GM23338 (cell line): ENCODE data around the gene OPTN. TPM values are rescaled to one million over a fixed set of nuclear protein-coding genes. Genes with fewer than 3 reads are reported as not detected.

Experiments used
- ATAC-seq: fragments of 200-7000 bp; cut with Tn5 transposase; 3 replicates; pipeline ENCODE4 v1.9.1; 2020
- DNase-seq: peaks from one replicate; pipeline ENCODE4 v3.0.0-alpha.2; 2015; ENCODE audit warnings: low spot score
- H2AFZ ChIP-seq: fragments of 200-600 bp; sonication (generic); 2 replicates; pipeline ENCODE4 v1.8.0; 2016; ENCODE audit warnings: antibody characterized with exemption, mild to moderate bottlenecking, moderate library complexity
- H3F3A ChIP-seq: fragments of 200-600 bp; sonication (generic); replicated peaks from 2 replicates; pipeline ENCODE4 v1.8.0; 2017; ENCODE audit warnings: antibody characterized with exemption, mixed run types, low read depth
- H3K27ac ChIP-seq: fragments of 200-600 bp; sonication (generic); 2 replicates; pipeline ENCODE4 v1.6.1; 2016; ENCODE audit warnings: low read depth
- H3K27me3 ChIP-seq: fragments of 200-600 bp; sonication (generic); 2 replicates; pipeline ENCODE4 v1.8.0; 2016; ENCODE audit warnings: mild to moderate bottlenecking, mixed run types, moderate library complexity; ENCODE audit not compliant: insufficient read depth
- H3K36me3 ChIP-seq: fragments of 200-600 bp; sonication (generic); 2 replicates; pipeline ENCODE4 v1.8.0; 2016; ENCODE audit warnings: mild to moderate bottlenecking; ENCODE audit not compliant: insufficient read depth
- H3K4me1 ChIP-seq: fragments of 200-600 bp; sonication (generic); 2 replicates; pipeline ENCODE4 v1.8.0; 2016; ENCODE audit warnings: mild to moderate bottlenecking, moderate library complexity; ENCODE audit not compliant: insufficient read depth
- H3K4me2 ChIP-seq: fragments of 200-600 bp; sonication (generic); 2 replicates; pipeline ENCODE4 v1.7.1; 2017; ENCODE audit warnings: mixed run types
- H3K4me3 ChIP-seq: fragments of 200-600 bp; sonication (generic); 2 replicates; pipeline ENCODE4 v1.6.1; 2016; ENCODE audit warnings: mixed run types
- H3K79me2 ChIP-seq: fragments of 200-600 bp; sonication (generic); replicated peaks from 2 replicates; pipeline ENCODE4 v1.8.0; 2017; ENCODE audit warnings: mild to moderate bottlenecking; ENCODE audit not compliant: insufficient read depth
- H3K9me2 ChIP-seq: fragments of 200-600 bp; sonication (generic); 2 replicates; pipeline ENCODE4 v1.8.0; 2017; ENCODE audit not compliant: insufficient read depth
- H4K20me1 ChIP-seq: fragments of 200-600 bp; sonication (generic); replicated peaks from 2 replicates; pipeline ENCODE4 v1.8.0; 2017; ENCODE audit warnings: mild to moderate bottlenecking; ENCODE audit not compliant: insufficient read depth
- H3K27ac Mint-ChIP-seq: 2 replicates; pipeline ENCODE4 v1.8.0; 2020; ENCODE audit warnings: inconsistent platforms, mild to moderate bottlenecking, moderate library complexity, mixed read lengths
- H3K27me3 Mint-ChIP-seq: 3 replicates; pipeline ENCODE4 v1.8.0; 2022; ENCODE audit warnings: low read depth, mild to moderate bottlenecking, moderate library complexity, mixed read lengths, inconsistent platforms; ENCODE audit not compliant: insufficient read depth, poor library complexity
- H3K36me3 Mint-ChIP-seq: 3 replicates; pipeline ENCODE4 v1.8.0; 2021; ENCODE audit warnings: low read depth, mild to moderate bottlenecking, inconsistent platforms, moderate library complexity, mixed read lengths
- H3K4me1 Mint-ChIP-seq: 3 replicates; pipeline ENCODE4 v1.8.0; 2020; ENCODE audit warnings: mild to moderate bottlenecking, inconsistent platforms, mixed read lengths
- H3K4me3 Mint-ChIP-seq: 3 replicates; pipeline ENCODE4 v1.8.0; 2021; ENCODE audit warnings: moderate library complexity, mild to moderate bottlenecking, inconsistent platforms, mixed read lengths
- H3K9me3 Mint-ChIP-seq: 3 replicates; pipeline ENCODE4 v1.8.0; 2020; ENCODE audit warnings: moderate library complexity, mild to moderate bottlenecking, inconsistent platforms, mixed read lengths
- EZH2phosphoT487 ChIP-seq: fragments of 200-600 bp; sonication (generic); IDR thresholded peaks from one replicate; pipeline ENCODE4 v1.8.1; 2018; ENCODE audit warnings: antibody characterized with exemption; ENCODE audit not compliant: unreplicated experiment
- POLR2AphosphoS5 ChIP-seq: IDR thresholded peaks from 2 replicates; pipeline ENCODE4 v1.6.1; 2016; ENCODE audit warnings: antibody characterized with exemption, low read depth
- ZNF114 ChIP-seq: fragments of 250-450 bp; sonication (Bioruptor Pico); IDR thresholded peaks from 2 replicates; pipeline ENCODE4 v1.5.0; 2020; ENCODE audit warnings: mild to moderate bottlenecking, moderate library complexity
- polyA plus RNA-seq: library from polyadenylated mRNA; unstranded; fragments of >200 nt; fragmentation: Nextera tagmentation; extraction: Ambion mirVana; gene quantifications from 2 replicates; pipeline ENCODE4 v1.2.1, GENCODE V29; 2016
- total RNA-seq: library from RNA; depleted of rRNA; stranded (reverse); fragments of >200 nt; shearing (Covaris generic); gene quantifications from 2 replicates; pipeline ENCODE4 v1.2.3, GENCODE V29; 2014
- TF ChIP-seq, protein P1 (sequence below), 2 experiments: fragments of 200-600 bp in 1 of 2; sonication (generic) in 1 of 2; conservative IDR thresholded peaks; 2 replicates each; pipeline versions ENCODE4 v1.5.1 to v1.6.1; 2016 to 2017; ENCODE audit warnings: antibody characterized with exemption in 2 of 2, low read depth in 2 of 2, mild to moderate bottlenecking in 2 of 2, moderate library complexity in 1 of 2
- TF ChIP-seq, protein P2 (sequence below): IDR thresholded peaks from 2 replicates; pipeline ENCODE4 v1.6.1; 2016; ENCODE audit warnings: antibody characterized with exemption
- TF ChIP-seq, protein P3 (sequence below): fragments of 250-450 bp; sonication (Bioruptor Pico); IDR thresholded peaks from 2 replicates; pipeline ENCODE4 v1.5.0; 2020; ENCODE audit warnings: mild to moderate bottlenecking, moderate library complexity

OPTN gene
- total and polyA plus RNA-seq, 2 experiments from 2014 or later, result 6.0 to 13.0 TPM

DNA sequence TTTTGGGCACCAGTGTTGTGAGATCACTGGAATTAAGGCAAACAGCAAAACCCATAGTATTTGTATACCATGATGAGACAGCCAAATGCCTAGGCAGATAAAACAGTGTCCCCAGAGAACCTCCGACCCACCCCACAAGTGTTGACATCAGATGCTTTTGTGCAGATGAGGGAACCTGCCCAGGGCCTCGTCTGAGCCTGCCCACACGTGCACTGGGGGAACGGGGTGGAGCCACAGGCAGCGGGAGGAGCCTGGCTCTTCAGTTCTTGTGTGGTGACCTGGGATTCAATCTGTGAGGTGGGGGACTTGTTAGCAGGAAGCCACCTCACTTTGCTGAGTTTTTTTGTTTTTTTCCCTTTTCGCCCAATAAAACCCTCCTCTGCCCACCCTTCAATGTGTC is 33.4 kb upstream of the OPTN start:
- Histone ChIP-seq H3K4me3 (no peak overlapping the region), H3K4me2 (peak overlapping the region; percentile 13; the same call in 1 of the 2 replicates), H3K27ac (no peak overlapping the region), H3F3A (no peaks in the 10 kb centered on the region), H4K20me1 (no peaks in the 10 kb centered on the region), H3K9me2 (peaks cover 9% of the 10 kb centered on the region; the same call in 1 of the 2 replicates), H3K36me3 (no peaks in the 10 kb centered on the region), H3K79me2 (no peaks in the 10 kb centered on the region), H3K4me1 (peaks cover 19% of the 10 kb centered on the region; the same call in 1 of the 2 replicates), H2AFZ (peak overlapping the region; percentile 78), H3K27me3 (no peaks in the 10 kb centered on the region)
- Mint-ChIP-seq H3K4me3 (no peak overlapping the region), H3K4me1 (peaks cover 10% of the 10 kb centered on the region; the same call in 2 of the 3 replicates), H3K36me3 (peaks cover 4% of the 10 kb centered on the region; the same call in 1 of the 3 replicates), H3K27me3 (no peaks in the 10 kb centered on the region), H3K27ac (no peak overlapping the region), H3K9me3 (peaks cover 16% of the 10 kb centered on the region)
- TF ChIP-seq POLR2AphosphoS5, result no peak
- TF ChIP-seq, protein P1, sequence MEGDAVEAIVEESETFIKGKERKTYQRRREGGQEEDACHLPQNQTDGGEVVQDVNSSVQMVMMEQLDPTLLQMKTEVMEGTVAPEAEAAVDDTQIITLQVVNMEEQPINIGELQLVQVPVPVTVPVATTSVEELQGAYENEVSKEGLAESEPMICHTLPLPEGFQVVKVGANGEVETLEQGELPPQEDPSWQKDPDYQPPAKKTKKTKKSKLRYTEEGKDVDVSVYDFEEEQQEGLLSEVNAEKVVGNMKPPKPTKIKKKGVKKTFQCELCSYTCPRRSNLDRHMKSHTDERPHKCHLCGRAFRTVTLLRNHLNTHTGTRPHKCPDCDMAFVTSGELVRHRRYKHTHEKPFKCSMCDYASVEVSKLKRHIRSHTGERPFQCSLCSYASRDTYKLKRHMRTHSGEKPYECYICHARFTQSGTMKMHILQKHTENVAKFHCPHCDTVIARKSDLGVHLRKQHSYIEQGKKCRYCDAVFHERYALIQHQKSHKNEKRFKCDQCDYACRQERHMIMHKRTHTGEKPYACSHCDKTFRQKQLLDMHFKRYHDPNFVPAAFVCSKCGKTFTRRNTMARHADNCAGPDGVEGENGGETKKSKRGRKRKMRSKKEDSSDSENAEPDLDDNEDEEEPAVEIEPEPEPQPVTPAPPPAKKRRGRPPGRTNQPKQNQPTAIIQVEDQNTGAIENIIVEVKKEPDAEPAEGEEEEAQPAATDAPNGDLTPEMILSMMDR (conservative IDR thresholded peaks at IDR 0.05; ENCODE audit: low read depth in 2 of 2), result no peak
- ATAC-seq (peak; percentile 51; the same call in 2 of the 3 replicates), DNase-seq (no peak)

DNA sequence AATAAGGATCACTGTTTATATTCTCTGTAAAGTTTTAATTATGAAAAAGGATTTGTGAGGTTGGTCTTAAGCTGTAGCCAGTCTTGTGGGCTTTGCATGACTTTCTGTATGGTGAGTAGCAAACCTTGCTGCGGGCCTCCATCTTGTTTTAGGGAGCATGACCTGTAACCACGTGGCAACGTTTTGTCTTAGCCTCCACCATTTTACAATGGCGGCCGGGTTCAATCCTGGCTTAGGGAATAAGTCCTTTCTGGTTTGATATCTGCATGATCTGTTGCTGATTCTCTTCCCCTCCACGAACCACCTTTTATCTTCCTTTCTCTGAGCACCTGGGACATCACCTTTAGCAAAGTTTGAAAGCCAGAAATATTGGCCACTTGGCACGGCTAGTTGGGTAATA is 32.5 kb upstream of the OPTN start:
- DNase-seq (no peak), ATAC-seq (no peak)
- H3K79me2 ChIP-seq, result no peaks in the 10 kb centered on the region
- TF ChIP-seq, protein P2, sequence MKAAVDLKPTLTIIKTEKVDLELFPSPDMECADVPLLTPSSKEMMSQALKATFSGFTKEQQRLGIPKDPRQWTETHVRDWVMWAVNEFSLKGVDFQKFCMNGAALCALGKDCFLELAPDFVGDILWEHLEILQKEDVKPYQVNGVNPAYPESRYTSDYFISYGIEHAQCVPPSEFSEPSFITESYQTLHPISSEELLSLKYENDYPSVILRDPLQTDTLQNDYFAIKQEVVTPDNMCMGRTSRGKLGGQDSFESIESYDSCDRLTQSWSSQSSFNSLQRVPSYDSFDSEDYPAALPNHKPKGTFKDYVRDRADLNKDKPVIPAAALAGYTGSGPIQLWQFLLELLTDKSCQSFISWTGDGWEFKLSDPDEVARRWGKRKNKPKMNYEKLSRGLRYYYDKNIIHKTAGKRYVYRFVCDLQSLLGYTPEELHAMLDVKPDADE, result no peak
- H3K4me1 Mint-ChIP-seq, result peaks cover 10% of the 10 kb centered on the region; the same call in 2 of the 3 replicates
- no peak overlapping the region for H3K4me3 Mint-ChIP-seq
- H3K27ac Mint-ChIP-seq, result no peak overlapping the region
- H3K4me3 ChIP-seq, result no peak overlapping the region
- H3K9me3 Mint-ChIP-seq, result peaks cover 25% of the 10 kb centered on the region
- H3F3A ChIP-seq, result no peaks in the 10 kb centered on the region
- H3K4me1 ChIP-seq, result peaks cover 19% of the 10 kb centered on the region; the same call in 1 of the 2 replicates
- no peaks in the 10 kb centered on the region for H3K27me3 ChIP-seq
- H3K9me2 ChIP-seq, result peaks cover 9% of the 10 kb centered on the region; the same call in 1 of the 2 replicates
- H3K36me3 Mint-ChIP-seq, result peaks cover 10% of the 10 kb centered on the region; the same call in 2 of the 3 replicates
- peak overlapping the region; percentile 13; the same call in 1 of the 2 replicates for H2AFZ ChIP-seq
- H3K27me3 Mint-ChIP-seq, result no peaks in the 10 kb centered on the region
- H4K20me1 ChIP-seq, result no peaks in the 10 kb centered on the region
- H3K36me3 ChIP-seq, result no peaks in the 10 kb centered on the region; the same call in 1 of the 2 replicates
- no peak overlapping the region for H3K4me2 ChIP-seq
- H3K27ac ChIP-seq, result no peak overlapping the region

DNA sequence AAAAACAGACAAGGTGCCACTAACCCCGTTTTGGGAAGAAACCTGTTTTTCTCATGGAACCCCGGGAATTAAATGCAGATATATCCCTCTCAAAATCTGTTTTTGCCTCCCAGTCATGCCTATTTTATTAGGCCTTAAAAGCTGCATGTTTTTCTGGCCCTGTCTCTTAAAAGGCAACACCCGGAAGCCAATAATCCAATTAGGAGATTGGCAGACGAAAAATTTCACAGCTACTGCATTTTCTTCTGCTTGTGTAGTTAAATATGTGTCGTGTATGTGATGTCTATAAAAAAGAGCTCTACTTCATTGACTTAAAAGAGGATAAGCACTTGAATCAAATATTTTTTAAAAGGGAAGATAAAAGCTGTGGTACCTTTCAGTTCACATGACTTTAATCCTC is 31.9 kb upstream of the OPTN start:
- H2AFZ ChIP-seq, result no peak overlapping the region
- H3K27me3 ChIP-seq, result no peaks in the 10 kb centered on the region
- H3K9me2 ChIP-seq, result peaks cover 9% of the 10 kb centered on the region; the same call in 1 of the 2 replicates
- H3K4me2 ChIP-seq, result no peak overlapping the region
- no peaks in the 10 kb centered on the region for H3F3A ChIP-seq
- H3K4me3 Mint-ChIP-seq, result no peak overlapping the region
- H3K4me3 ChIP-seq, result no peak overlapping the region
- H3K79me2 ChIP-seq, result no peaks in the 10 kb centered on the region
- ATAC-seq (no peak), DNase-seq (no peak)
- peaks cover 19% of the 10 kb centered on the region; the same call in 1 of the 2 replicates for H3K4me1 ChIP-seq
- no peak overlapping the region for H3K27ac Mint-ChIP-seq
- peaks cover 10% of the 10 kb centered on the region; the same call in 2 of the 3 replicates for H3K4me1 Mint-ChIP-seq
- H3K27ac ChIP-seq, result no peak overlapping the region
- no peaks in the 10 kb centered on the region for H3K27me3 Mint-ChIP-seq
- peaks cover 28% of the 10 kb centered on the region for H3K9me3 Mint-ChIP-seq
- no peaks in the 10 kb centered on the region; the same call in 1 of the 2 replicates for H3K36me3 ChIP-seq
- H4K20me1 ChIP-seq, result no peaks in the 10 kb centered on the region
- H3K36me3 Mint-ChIP-seq, result peaks cover 12% of the 10 kb centered on the region; the same call in 2 of the 3 replicates
- TF ChIP-seq EZH2phosphoT487 (no peak), ZNF114 (CRISPR knock-in tag) (no peak)
- TF ChIP-seq, protein P3, sequence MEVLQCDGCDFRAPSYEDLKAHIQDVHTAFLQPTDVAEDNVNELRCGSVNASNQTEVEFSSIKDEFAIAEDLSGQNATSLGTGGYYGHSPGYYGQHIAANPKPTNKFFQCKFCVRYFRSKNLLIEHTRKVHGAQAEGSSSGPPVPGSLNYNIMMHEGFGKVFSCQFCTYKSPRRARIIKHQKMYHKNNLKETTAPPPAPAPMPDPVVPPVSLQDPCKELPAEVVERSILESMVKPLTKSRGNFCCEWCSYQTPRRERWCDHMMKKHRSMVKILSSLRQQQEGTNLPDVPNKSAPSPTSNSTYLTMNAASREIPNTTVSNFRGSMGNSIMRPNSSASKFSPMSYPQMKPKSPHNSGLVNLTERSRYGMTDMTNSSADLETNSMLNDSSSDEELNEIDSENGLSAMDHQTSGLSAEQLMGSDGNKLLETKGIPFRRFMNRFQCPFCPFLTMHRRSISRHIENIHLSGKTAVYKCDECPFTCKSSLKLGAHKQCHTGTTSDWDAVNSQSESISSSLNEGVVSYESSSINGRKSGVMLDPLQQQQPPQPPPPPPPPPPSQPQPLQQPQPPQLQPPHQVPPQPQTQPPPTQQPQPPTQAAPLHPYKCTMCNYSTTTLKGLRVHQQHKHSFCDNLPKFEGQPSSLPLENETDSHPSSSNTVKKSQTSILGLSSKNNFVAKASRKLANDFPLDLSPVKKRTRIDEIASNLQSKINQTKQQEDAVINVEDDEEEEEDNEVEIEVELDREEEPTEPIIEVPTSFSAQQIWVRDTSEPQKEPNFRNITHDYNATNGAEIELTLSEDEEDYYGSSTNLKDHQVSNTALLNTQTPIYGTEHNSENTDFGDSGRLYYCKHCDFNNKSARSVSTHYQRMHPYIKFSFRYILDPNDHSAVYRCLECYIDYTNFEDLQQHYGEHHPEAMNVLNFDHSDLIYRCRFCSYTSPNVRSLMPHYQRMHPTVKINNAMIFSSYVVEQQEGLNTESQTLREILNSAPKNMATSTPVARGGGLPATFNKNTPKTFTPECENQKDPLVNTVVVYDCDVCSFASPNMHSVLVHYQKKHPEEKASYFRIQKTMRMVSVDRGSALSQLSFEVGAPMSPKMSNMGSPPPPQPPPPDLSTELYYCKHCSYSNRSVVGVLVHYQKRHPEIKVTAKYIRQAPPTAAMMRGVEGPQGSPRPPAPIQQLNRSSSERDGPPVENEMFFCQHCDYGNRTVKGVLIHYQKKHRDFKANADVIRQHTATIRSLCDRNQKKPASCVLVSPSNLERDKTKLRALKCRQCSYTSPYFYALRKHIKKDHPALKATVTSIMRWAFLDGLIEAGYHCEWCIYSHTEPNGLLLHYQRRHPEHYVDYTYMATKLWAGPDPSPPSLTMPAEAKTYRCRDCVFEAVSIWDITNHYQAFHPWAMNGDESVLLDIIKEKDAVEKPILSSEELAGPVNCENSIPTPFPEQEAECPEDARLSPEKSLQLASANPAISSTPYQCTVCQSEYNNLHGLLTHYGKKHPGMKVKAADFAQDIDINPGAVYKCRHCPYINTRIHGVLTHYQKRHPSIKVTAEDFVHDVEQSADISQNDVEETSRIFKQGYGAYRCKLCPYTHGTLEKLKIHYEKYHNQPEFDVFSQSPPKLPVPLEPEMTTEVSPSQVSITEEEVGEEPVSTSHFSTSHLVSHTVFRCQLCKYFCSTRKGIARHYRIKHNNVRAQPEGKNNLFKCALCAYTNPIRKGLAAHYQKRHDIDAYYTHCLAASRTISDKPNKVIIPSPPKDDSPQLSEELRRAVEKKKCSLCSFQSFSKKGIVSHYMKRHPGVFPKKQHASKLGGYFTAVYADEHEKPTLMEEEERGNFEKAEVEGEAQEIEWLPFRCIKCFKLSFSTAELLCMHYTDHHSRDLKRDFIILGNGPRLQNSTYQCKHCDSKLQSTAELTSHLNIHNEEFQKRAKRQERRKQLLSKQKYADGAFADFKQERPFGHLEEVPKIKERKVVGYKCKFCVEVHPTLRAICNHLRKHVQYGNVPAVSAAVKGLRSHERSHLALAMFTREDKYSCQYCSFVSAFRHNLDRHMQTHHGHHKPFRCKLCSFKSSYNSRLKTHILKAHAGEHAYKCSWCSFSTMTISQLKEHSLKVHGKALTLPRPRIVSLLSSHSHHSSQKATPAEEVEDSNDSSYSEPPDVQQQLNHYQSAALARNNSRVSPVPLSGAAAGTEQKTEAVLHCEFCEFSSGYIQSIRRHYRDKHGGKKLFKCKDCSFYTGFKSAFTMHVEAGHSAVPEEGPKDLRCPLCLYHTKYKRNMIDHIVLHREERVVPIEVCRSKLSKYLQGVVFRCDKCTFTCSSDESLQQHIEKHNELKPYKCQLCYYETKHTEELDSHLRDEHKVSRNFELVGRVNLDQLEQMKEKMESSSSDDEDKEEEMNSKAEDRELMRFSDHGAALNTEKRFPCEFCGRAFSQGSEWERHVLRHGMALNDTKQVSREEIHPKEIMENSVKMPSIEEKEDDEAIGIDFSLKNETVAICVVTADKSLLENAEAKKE (CRISPR knock-in tag), result no peak
